GM20431 (cell line): ENCODE data around the gene ZNF710.

Experiments
- in situ Hi-C: fragments of 300-500 bp; cut with MseI, MboI; formaldehyde crosslinking; loops from one replicate; pipeline ENCODE4 v1.15.0; 2020; ENCODE audit warnings: low sequenced_read_pairs; ENCODE audit not compliant: unreplicated experiment

The ZNF710 gene

DNA sequence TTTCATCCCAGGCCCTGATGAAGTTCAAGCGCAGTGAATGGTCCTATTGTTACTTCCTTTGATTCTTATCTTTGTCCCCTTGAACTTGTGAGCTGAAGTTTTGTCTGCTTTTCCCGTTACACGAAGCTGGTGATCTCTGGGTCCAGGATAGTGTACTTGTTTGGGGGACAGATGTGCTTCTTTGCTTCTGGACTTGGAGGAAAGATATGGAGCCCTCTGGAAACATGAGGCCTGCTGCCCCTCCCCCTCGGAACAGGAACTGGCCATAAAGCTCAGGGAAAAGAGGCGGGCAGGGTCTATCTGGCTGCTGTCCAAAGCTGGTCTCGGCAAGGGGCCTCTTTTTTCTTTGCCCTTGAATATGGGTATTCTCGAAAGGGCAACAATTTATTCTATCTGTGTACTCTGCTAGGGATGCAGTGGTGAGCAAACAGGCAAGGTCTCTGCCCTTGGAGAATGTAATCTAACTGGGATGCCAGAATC is 53.5 kb downstream of the ZNF710 start:
- in situ Hi-C loops = no loop called here

DNA sequence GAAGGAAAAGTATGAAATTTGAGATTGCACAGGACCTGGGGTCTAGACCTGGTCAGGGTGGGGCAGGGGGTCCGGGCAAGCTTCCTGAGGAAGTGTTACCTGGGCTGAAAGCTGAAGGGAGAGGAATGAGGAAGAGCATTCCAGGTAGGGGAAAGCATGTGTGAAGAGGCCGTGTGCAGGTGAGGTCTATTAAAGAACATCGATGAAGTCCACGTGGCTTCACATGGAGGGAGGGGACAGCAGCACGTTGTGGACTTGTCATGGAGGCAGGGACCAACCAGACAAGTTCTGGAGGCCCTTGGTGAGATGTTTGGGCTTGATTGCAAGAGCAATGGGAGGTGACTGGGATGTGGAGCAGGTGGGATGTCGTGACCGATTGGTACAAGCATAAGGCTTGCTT is 54.1 kb downstream of the ZNF710 start:
- in situ Hi-C loops = no loop called here

DNA sequence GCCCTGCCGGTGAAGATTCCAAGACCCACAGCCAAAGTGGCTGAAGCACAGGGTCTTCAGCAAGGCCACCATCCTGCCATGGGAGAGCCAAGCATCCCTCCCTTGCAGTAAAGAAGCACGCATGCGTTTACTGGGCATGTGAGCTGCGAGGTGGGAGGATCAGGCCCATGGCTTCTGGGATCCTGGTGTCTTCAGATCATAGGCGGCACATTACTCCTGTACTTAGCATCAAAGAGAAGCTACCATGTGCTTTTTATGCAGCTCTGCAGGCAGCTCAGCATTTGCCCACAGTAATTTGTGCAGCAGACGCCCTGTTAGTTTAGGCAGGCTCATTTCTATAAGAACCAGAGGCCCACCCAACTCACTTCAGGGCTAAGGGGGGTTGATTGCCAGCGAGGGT is 55.4 kb downstream of the ZNF710 start:
- in situ Hi-C loops = no loop called here

DNA sequence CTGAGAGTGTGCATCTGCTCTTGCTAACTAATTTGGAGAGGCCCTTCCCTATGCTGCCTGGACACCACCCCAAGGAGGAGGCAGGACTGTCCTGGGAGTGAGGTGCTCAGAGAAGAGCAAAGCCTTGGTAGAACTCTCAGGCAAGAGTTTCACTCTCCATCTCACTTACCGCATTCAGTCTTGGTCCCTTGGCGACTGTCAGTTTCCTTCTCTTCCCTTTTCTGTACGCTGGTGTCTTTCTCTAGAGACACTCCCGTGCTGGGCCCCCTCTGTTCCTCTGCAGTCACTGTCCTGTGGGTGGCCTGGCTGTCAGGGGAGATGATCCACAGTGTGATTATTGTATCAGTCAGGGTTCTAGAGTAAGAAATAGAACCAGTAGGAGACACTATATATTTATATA is 57.2 kb downstream of the ZNF710 start:
- in situ Hi-C loops = no loop called here

DNA sequence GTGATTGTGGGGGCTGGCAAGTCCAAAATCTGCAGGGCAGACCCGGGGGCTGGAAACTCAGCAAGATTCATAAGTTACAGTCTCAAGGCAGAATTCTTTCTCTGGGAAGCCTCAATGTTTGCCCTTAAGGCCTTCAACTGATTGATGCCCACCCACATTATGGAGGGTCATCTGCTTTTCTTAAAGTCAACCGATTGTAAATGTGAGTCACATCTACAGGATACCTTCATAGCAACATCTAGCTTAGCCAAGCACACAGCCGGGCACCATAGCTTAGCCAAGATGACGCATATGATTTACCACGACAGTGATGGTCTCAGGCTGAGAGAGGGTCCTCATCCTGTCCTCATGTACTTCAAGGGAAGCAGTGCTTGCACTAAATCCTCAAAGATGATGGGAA is 57.7 kb downstream of the ZNF710 start:
- in situ Hi-C loops = no loop called here

DNA sequence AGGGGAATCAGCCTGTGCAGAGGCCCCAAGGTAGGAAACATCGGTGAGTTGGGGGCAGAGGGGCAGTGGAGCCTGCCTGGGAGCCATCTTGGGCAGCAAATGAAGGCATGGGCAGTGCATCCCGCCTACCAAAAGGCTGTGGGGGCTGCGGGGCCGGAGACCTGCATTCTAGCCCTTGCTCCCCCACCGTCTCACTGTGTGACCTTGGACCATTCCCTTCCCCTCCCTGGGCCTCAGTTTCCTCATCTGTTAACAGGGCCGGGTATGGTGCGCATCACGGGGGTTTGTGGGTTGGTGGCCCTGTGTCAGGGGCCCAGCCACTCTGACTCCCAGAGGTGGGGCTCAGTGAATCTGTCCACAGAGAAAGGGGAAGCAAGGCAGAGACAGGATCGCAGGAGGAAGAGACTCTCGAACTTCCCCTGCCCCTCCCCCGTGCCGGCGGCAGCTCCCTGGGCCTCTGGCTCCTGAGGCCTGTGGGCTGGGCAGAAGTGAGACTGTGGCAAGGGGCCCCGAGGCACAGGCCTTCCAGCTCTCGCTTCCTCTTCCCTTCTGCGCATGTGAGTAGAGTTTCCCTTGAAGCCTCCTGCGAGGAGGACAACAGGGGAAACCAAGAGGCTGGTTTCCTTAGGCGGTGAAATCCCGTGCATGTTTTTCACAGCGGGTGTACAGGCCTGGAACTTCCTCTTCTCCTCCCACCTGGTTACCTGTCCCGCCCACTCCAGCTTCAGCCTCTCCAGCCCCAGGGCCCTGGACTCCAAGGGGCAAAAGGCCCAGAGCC is 58.3 kb downstream of the ZNF710 start:
- in situ Hi-C loops = no loop called here

DNA sequence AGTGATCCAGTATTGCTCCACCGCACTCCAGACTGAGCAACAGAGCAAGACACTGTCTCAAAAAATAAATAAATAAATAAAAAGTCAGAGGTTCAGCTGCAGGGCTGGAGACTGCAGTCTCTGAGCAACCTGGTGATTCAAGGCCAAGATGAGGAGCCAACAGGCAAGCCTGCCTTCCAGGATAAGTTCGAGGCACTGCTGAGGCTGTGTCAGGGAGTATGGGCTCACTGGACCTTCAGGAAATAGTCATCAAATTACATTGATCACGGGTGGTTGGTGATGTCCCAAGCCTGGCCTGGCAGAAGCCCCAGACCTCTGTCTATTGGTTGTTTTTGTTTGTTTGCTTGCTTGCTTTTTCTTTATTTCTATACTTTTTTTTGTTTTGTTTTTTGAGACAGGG is 59.7 kb downstream of the ZNF710 start:
- in situ Hi-C loops = no loop called here

DNA sequence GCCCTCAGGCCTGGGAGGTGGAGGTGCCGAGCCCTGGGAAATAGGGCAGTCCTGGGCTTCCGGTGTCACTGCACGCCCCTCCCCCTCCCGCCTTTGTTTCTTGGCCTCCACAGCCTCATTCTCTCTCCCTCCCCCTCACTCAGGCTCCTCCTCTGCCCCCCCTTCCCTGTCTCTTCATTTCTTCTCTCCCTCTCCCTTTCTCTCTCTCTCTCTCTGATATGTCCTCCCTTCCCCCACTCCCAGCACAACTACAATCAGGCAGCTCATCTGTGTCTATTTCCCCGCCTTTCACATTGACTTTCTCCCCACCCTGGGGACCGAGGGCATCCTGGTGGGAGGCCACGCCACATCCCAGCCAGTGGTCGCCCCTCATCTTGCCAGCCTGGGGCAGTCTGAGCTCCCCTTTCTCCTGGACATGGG is 60.9 kb downstream of the ZNF710 start:
- in situ Hi-C loops = no loop called here

DNA sequence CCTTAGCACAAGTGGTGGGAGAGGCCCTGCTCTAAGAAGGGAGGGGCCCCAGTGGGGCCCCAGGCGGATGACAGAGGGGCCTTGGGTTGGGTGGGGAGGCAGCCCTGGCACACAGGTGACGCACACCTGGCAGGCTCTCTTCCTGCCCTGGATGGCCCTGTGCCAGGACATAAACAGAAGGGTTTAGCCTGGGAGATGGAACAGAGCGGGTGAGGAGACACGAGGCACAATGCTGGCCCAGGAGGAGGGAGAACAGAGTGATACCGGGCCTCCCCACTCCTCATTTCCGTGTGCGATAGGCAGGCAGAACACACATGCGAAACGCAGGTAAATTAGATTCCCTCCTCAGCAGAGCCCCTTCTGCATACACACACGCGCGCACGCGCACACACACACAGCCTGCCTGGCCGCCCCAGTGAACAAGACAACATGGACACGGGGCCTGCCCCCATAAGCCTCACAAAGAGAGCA is 61.4 kb downstream of the ZNF710 start:
- in situ Hi-C loops = no loop called here

DNA sequence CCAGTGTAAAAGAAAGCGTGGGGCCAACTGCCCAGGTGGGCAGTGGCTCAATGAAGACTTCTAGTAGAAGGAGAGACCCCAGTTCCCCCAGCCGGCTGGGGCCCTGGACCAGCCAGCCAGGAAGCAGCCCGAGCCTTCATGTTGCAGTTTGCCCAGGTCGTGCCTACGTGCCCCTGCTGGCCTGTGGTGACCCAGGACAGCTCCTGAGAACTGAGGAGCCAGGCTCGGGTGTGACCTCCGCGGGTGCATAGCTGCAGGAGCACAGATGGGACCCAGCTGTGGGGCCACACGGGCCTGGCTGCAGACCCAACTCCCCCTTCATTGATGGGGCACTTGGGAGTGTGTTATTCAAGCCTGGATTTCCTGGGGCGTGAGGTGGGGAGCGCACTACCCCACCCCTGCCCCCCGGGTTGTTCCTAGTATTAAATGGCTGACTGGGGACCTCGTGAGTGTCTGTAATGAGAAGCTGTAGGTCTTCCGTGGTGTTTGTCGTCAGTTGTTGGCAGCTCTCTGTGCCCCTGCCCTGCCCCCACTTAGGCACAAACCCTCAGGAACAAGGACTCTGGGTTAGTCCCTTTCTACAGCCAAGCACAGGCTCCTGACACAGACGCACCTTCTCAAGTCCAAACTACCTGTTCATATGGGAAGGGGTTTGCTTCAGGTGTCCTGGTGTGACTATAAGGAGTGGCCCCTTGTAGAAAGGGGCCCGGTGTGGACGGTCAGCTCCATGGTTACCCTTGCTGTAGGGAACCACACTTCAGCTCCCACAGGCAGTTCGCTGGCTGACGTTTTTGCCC is 62.0 kb downstream of the ZNF710 start:
- in situ Hi-C loops = no loop called here

DNA sequence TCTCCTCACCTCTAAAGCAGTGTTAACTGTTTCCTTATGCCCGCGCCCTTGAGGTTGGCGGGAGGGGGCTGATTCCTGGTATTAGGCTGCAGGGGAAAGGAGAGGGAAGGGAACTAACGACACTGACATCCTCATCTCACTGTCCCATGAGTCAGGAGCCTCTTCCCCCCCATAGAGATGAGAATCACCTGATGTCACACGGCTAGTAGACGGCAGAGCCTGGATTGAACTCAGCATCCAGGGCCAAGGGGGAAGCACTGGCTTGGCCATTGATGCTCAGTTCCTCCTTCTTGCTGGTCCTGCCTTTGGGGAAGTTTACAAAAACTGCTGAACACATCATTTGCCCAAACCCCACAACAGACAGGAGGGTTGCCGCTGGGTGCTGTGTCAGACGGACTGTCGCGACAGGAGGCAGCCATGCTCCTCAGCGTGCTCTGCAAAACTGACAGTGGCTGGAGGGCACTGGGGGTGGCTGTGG is 62.7 kb downstream of the ZNF710 start:
- in situ Hi-C loops = no loop called here

DNA sequence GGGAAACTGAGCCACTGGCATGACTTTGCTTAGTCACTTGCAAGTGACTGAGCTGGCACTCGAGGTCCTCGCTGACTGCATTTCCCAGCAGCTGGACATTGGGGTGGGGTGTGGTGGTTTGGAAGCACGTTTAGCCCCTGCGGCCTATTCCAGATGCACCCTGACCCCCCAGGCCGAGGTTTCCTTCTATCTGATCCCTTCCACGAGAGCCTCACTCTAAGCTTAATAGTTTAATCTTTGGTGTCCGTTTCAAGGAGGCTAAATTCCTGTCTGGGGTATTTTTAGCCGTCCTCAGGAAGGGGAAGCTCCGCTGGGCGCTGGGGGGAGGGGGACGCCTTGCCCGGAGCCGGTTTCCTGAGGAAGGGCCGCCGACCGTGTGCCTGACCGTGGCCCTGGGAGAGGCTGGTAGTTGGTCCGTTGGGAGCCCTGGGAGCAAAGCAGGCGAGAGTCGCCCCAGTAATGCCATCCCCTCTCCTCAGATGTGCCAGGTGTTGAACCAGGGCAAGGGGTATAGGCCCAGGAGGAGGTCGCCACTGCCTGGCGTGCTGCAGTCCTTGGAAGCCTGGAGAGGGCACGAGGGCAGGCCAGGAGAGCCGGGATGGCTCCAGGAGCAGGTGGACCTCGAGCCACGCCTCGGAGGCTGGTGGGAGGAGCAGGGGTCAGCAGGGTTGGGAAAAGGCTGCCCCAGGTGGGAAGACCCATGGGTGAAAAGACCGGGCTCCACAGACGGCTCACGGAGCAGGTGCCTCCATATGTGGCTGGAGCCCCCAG is 64.0 kb downstream of the ZNF710 start:
- in situ Hi-C loops = no loop called here

DNA sequence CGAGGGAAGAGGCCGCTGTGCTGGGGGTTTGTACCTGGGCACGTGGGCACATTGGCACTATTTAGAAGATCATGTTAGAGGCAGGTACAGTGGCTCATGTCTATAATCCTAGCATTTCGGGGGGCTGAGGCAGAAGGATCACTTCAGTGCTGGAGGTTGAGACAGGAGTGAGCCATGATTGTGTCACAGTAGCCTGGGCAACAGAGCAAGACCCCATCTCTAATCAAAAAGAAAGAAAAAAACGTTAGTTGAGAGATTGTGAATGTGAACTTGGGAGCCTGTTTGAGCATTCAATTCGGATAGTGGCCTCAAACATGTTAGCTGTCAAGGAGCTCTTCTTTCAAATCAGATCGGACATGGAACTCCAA is 64.5 kb downstream of the ZNF710 start:
- in situ Hi-C loops = no loop called here

DNA sequence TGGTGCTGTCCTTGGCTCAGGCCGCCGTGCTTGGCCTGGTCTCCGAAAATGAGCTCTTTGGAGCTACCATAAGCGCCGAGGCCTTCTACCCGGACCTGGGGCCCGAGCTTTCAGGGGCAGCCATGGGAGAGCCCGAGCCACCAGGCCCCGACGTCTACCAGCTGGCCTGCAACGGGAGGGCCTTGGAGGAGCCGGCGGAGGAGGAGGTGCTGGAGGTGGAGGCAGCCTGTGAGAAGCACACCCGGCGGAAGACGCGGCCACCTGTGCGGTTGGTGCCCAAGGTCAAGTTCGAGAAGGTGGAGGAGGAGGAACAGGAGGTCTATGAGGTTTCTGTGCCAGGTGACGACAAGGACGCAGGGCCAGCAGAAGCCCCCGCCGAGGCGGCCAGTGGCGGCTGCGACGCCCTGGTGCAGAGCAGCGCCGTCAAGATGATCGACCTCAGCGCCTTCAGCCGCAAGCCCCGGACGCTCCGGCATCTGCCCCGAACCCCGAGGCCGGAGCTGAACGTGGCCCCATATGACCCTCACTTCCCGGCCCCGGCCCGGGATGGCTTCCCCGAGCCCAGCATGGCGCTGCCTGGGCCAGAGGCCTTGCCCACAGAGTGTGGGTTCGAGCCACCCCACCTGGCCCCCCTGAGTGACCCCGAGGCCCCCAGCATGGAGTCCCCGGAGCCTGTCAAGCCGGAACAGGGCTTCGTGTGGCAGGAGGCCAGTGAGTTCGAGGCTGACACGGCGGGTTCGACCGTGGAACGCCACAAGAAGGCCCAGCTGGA is 66.2 kb downstream of the ZNF710 start:
- in situ Hi-C loops = no loop called here

DNA sequence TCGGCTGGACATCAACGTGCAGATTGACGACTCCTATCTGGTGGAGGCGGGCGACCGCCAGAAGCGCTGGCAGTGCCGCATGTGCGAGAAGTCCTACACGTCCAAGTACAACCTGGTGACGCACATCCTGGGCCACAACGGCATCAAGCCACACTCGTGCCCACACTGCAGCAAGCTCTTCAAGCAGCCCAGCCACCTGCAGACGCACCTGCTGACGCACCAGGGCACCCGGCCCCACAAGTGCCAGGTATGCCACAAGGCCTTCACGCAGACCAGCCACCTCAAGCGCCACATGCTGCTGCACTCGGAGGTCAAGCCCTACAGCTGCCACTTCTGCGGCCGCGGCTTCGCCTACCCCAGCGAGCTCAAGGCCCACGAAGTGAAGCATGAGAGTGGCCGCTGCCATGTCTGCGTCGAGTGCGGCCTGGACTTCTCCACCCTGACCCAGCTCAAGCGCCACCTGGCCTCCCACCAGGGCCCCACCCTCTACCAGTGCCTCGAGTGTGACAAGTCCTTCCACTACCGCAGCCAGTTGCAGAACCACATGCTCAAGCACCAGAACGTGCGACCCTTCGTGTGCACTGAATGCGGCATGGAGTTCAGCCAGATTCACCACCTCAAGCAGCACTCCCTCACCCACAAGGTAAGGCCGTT is 67.0 kb downstream of the ZNF710 start:
- in situ Hi-C loops = no loop called here

DNA sequence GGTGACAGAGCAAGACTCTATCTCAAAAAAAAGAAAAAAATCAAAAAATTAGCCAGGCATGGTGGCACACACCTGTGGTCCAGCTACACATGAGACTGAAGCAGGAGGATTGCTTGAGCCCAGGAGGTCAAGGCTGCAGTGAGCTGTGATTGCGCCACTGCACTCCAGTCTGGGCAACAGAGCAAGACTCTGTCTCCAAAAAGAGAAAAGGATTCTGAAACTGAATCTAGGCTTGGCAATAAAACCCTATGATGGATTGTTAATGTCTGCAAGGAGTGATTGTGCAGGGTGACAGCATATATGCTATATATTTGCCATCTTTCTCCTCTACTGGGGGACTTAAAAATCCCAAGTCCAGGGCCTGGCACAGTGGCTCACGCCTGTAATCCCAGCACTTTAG is 69.5 kb downstream of the ZNF710 start:
- in situ Hi-C loops = loop anchor here (10.0 kb wide), 1 partner anchor 156 kb away; the partner anchor contains the start of gene ARPIN

DNA sequence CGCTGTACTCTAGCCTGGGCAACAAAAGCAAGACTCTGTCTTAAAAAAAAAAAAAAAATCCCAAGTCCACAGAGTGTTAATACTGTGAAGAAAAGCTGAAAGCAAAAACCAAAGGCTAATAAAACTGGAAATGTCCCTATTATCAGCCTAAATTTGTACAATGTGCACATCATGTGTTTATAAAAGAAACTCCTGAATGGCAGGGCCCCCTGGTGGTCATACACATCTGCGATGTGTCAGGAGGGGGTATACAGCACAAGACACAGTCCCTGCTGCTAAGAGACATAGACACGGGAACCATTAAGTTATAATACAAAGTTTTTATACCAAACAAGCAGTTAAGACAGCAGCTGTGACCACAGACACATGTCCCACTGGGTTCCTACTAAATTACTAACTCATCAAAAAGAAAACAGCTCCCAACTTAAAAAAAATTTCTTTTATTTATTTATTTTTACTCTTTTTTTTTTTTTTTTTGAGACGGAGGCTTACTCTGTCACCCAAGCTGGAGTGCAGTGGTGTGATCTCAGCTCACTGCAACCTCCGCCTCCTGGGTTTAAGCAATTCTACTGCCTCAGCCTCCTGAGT is 70.2 kb downstream of the ZNF710 start:
- in situ Hi-C loops = loop anchor here (10.0 kb wide), 1 partner anchor 157 kb away; the partner anchor contains the start of gene ARPIN

DNA sequence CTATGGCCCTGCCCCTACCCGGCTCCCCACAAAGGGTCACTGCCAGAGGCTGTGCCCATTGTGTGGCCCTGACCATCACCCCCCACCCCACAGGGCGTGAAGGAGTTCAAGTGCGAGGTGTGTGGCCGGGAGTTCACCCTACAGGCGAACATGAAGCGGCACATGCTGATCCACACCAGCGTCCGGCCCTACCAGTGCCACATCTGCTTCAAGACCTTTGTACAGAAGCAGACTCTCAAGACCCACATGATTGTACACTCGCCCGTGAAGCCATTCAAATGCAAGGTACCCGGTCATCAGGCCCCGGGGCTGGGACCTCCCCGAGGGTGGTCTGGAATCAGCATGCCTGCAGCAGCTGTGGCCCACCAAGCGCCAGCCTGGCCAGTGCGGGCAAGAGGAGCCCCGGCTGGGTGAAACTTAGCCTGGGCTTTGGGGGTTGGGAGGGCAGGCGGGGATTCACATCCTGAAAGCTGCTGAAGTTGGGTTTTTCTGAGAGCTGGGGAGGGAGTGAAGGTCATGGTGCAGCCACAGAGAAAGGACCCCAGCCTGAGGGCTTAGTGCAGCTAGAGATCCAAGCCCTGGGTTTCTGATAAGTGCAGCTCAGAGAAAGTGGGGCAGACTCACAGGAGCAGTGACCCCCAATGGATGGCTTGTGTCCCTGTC is 72.0 kb downstream of the ZNF710 start:
- in situ Hi-C loops = loop anchor here (10.0 kb wide), 1 partner anchor 158 kb away; the partner anchor contains the start of gene ARPIN
